Stimulated activated CD8-positive, alpha-beta memory T cell treated with anti-CD3 and anti-CD28 coated beads, Interleukin-2, amount 100 ng/mL, for 48 hours (primary cell): ENCODE data around the gene CHCHD5.
"Not testable (repeated sequence)": the region's sequence is repeated elsewhere in the genome, so short reads cannot be mapped to it uniquely, and the experiment has no call there.

Experiments used
- DNase-seq, 2 donors: peaks; one replicate each; pipeline ENCODE4 v3.0.0-alpha.2; 2020; ENCODE audit warnings: low read depth in 2 of 2

CHCHD5 gene, protein sequence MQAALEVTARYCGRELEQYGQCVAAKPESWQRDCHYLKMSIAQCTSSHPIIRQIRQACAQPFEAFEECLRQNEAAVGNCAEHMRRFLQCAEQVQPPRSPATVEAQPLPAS

GRCh38 chr2:112584134-112584890 lies at the start of gene CHCHD5:
CHCHD5 (plus strand) TSS chr2:112584609; CDS start chr2:112584648, 39 bp downstream.
- peak; percentile 82 to 87 for DNase-seq

GRCh38 chr2:112534826-112535225 lies 49.6 kb upstream of the CHCHD5 start:
- DNase-seq = no peak

GRCh38 chr2:112536665-112537064 lies 47.7 kb upstream of the CHCHD5 start:
- DNase-seq = not testable (repeated sequence)

DNA sequence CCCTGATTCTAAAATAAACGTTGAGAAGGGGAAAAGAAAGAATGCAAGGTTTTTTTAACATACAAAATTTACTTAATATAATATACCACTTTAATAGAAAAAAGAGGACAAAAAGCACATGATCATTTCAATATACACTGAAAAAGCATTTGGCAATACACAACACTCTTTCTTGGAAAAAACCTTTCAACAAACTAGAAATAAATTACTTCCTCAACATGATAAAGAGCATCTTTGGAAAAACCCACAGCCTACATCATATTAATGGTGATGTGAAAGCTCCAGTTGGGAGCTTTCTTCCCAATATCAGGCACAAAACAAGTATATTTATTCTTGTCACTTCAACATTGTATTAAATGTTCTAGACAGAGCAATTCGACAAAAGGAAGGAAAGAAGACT lies 45.1 kb upstream of the CHCHD5 start:
- DNase-seq = no peak

GRCh38 chr2:112540906-112541305 lies 43.5 kb upstream of the CHCHD5 start:
- no peak for DNase-seq

- peak; percentile 54 to 55 for DNase-seq
Measured at GRCh38 chr2:112541315-112542122, 42.9 kb upstream of the CHCHD5 start.

DNA sequence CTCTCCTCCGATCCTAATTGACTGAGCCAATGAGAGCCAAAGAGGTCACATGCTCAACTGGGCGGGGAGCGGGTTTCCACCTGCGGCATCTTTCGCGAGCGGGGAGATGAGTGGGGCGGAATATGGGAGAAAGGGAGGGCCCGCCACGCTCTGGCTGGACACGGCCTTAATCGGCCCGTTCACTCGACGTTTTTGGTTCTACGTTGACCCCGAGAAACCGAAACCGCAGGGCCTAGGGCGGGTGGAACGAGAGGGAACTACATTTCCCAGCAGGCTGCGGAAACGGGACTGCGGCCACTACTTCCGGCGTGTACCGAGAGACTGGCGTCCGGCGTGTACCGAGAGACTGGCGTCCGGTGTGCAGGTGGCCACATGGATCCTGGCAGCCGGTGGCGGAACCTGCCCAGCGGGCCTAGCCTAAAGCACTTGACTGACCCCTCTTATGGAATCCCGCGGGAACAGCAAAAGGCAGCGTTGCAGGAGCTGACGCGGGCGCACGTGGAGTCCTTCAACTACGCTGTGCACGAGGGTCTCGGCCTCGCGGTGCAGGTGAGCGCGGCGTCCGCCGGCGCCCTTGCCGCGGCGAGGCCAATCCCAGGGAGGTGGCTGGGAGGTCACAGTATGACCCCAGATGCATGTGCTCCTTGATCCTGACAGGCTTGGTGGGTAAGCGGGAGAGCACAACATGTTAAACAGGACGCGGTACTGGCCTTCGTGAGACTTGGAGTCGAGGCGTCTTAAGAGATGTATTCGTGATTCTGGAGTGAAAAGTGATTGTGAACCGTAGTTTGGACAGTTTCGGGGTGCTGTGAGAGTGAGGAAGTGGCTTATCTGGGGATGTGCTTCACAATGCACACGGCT lies 42.1 kb upstream of the CHCHD5 start, which contains the start of gene POLR1B:
Gene POLR1B, plus strand, starts transcription at position 343 of the 861 bp plus-strand sequence. Its CDS starts 30 bp downstream, at position 373.
- DNase-seq = peak; percentile 63 to 74

DNA sequence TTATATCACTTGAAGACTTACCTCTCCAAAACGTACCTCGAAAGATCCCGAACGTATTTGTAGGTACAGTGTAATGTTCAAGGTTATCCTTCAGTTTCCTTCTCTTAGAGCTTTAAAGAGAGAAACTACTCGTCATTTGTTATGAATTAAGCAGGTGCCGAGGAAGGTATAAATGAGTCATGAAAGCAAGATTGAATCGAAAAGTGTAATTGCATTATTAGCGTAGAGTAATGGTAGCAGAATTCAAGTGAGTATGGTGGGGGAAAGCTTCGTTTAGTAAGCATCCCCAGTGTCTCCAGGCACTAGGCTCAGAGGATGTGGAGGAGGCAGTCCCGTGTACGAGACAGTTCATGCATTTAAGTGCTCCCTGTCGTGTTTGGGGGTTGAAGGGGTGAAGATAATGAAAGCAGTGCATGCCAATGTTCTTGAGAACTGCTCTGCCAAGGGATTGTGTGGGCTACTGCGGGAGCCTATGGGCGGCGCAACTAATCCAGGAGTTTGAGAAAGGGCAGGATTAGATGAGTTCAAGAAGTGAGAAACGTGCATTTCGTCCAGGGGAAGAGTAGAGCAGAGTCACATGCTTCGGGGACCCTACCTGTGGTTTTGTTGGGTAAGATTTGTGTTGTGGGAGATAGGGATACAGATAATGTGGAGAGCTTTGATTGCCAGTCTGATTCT lies 41.3 kb upstream of the CHCHD5 start:
- no peak for DNase-seq

DNA sequence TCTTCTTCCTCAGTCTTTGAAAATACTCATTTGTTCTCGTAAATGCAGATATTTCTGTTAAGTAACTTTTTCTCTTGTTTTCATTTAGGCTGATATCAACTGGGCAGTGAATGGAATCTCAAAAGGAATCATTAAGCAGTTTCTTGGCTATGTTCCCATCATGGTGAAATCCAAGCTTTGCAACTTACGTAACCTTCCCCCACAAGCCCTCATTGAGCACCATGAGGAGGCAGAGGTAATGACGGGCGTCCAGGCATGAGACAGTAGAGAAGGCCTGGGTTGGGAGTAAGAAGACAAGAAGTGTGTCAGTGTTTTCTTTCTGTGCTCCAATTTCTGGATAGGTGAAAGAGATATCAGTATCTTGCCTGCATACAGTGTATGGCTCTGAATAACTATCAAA lies 37.1 kb upstream of the CHCHD5 start:
- no peak for DNase-seq

DNA sequence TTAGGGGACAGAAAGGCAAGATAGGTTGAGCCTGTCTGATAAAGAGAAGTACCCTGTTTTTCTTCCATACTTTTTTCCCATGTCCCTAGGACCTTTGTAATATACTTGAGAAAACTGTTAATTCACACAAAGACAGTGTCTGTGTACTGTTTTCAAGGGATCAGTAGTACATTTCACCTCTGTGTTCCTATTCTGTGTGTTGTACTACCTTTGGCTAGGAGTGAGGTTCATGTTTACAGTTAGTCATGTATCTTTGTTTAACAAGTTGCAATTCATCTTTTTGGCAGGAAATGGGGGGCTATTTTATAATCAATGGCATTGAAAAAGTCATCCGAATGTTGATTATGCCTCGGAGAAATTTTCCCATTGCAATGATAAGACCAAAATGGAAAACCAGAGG lies 35.4 kb upstream of the CHCHD5 start:
- DNase-seq = no peak

GRCh38 chr2:112566104-112566503 lies 18.3 kb upstream of the CHCHD5 start:
- DNase-seq = no peak

GRCh38 chr2:112566508-112566907 lies 17.9 kb upstream of the CHCHD5 start:
- DNase-seq = not testable (repeated sequence)

DNA sequence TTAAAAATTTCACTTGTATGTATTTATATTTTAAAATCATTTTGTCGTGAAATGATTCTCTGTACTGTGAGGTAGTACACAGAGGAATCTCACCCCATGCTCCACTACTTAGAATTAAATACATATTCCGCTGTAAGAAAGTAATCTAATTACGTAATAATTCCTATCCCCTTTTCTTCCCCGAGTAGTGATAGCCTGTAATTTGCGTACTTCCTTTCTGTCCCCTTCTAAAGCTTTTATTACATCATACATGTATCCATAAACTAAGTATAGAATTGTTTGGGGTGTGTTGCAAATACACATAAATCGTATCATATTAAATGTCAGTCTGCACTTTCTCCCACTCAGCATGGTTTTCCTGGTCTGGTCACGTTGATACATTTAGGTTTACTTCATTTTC lies 12.4 kb upstream of the CHCHD5 start:
- no peak for DNase-seq

- no peak for DNase-seq
Measured at GRCh38 chr2:112577756-112578155, 6.7 kb upstream of the CHCHD5 start.

- no peak for DNase-seq
Measured at GRCh38 chr2:112579241-112579640, 5.2 kb upstream of the CHCHD5 start.

- DNase-seq = no peak
Measured at GRCh38 chr2:112580084-112580483, 4.3 kb upstream of the CHCHD5 start.

- DNase-seq = no peak
Measured at GRCh38 chr2:112582314-112582746, 2.1 kb upstream of the CHCHD5 start.

GRCh38 chr2:112583497-112584133 lies 794 bp upstream of the CHCHD5 start:
- DNase-seq = no peak

- DNase-seq = no peak
Measured at GRCh38 chr2:112584891-112585250, 462 bp downstream of the CHCHD5 start.

DNA sequence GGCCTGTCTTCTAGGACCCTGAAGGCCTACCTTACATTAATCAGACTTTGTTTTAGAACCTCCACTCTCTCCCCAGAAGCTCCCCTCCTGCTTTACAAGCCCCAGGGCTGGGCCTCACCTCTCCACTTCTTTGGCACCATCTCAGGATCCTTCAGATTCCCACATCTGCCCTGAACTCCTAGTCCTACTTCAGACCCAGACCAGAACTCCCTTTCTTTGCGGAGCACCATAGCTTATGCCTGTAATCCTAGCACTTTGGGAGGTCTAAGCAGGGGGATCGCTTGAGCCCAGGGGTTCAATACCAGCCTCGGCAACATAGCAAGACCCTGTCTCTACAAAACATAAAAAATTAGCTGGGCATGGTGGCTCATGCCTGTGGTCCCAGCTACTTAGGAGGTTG lies 991 bp downstream of the CHCHD5 start:
- DNase-seq = no peak
